ENCODE measurements around the gene PIGQ. TPM values are rescaled to one million over a fixed set of nuclear protein-coding genes. Genes with fewer than 3 reads are reported as not detected.
A peak's percentile ranks its signal among the peaks of the same experiment; 100 is the strongest.

Gene PIGQ
- total RNA-seq, 1 donor: 22.0 TPM

DNA sequence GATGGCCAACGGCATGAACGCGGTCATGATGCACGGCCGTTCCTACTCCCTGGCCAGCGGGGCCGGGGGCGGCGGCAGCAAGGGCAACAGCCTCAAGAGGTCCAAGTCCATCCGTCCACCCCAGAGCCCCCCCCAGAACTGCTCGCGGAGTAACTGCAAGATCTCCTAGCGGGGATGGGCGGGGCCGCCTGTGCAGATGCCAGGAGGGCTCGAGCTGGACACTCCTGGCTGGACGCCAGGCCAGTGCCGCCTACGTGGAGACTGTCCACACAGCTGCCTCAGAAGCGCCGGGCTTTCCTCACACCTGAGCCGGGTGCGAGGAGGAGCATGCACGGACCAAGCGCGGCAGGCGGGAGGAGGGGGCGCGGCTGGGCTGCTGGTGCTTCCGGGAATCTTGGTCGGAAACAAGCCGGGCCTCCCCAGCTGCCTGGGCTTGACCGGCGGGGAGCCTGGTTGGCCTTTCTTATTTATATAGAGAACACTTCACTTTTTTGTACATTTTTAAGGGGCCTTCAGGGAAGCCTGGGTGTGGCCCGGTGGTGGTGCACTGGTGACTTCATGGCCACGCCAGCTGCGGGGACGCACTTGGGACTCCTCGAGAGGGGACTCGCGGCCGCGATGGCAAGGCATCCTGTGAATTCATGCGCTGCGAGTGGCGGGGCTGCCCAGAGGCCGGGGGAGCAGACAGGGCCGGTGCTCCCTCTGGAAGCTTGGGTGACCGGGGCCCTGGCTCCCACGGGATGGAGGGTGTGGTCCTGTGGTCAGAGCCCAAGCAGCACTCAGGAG, 57.9 kb downstream of the PIGQ start:
- H3K4me3 ChIP-seq (ENCODE audit: low read depth, low read length): no peak overlapping the region
- DNase-seq (ENCODE audit: low read depth): peak; percentile 50
- TF ChIP-seq, protein P1, sequence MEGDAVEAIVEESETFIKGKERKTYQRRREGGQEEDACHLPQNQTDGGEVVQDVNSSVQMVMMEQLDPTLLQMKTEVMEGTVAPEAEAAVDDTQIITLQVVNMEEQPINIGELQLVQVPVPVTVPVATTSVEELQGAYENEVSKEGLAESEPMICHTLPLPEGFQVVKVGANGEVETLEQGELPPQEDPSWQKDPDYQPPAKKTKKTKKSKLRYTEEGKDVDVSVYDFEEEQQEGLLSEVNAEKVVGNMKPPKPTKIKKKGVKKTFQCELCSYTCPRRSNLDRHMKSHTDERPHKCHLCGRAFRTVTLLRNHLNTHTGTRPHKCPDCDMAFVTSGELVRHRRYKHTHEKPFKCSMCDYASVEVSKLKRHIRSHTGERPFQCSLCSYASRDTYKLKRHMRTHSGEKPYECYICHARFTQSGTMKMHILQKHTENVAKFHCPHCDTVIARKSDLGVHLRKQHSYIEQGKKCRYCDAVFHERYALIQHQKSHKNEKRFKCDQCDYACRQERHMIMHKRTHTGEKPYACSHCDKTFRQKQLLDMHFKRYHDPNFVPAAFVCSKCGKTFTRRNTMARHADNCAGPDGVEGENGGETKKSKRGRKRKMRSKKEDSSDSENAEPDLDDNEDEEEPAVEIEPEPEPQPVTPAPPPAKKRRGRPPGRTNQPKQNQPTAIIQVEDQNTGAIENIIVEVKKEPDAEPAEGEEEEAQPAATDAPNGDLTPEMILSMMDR (IDR thresholded peaks at IDR 0.05; ENCODE audit: insufficient read depth, low read depth, low read length): no peak

DNA sequence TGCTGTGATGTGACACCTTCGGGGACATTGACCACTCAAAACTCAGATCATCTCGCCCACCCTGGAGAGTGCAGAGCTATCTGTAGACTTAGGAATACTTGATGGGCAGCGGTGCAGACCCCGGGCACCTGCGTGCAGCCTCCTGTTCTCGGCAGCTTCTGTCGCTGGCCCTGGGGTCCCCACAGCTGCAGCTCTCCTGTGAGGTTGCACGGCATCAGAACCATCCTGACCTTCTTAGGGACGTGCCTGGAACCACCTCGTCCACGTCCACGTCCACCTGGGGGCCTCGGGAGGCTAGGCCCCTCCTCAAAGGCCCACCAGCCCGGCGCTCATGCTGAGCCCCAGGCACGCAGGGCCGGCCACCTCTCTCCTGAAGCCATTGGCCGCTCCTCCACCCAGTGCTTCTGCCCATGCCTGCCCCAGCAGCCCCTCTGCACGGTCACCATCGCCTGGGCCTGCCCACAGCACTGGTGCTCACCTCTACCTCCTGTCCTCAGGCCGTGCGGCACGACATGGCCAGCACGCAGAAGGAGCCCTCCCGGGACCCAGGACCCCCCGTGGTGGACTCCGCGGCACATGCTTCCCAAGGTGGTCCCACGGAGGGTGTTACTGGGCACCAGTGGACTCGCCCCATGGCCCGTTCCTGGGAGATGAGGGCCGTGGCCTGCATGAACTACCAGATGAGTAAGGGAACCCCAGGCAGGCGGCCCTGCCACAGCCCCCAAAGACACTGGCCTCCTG, 58.7 kb downstream of the PIGQ start:
- no peak for DNase-seq (ENCODE audit: low read depth)
- H3K4me3 ChIP-seq (ENCODE audit: low read depth, low read length): no peak overlapping the region
- TF ChIP-seq, protein P1 (IDR thresholded peaks at IDR 0.05; ENCODE audit: insufficient read depth, low read depth, low read length): no peak

DNA sequence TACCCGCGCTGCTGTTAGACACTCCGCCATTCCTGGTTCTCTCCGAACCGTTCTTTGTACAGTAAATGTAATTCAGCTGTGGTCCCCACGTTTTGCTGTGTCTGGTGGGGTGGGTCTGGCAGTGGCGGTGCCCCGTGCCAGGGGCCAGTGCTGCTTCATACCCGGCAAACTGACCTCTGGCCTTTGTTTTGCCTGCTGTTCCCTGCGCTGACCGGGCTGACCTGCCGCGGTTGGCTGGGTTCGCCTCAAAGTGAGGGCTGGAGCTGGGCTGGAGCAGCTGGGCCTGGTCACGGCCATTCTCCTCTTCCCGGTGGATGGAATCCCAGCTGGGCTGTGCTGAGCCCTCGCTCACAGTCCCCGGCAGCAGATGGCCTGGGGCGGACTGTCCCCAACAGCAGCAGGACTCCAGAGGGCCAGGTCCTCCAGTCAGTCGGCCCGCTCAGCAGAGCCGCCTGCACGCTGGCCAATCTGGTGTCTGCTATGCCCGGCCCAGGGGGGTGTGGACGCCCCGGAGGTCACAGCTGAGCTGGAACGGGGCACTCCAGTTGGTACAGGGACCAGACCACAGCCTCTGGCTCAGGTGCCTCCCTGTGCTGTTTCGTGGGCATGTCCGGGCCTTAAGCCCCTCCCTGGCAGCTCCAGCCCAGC, 59.5 kb downstream of the PIGQ start:
- DNase-seq (ENCODE audit: low read depth): no peak
- TF ChIP-seq, protein P1 (IDR thresholded peaks at IDR 0.05; ENCODE audit: insufficient read depth, low read depth, low read length): no peak
- no peak overlapping the region for H3K4me3 ChIP-seq (ENCODE audit: low read depth, low read length)

DNA sequence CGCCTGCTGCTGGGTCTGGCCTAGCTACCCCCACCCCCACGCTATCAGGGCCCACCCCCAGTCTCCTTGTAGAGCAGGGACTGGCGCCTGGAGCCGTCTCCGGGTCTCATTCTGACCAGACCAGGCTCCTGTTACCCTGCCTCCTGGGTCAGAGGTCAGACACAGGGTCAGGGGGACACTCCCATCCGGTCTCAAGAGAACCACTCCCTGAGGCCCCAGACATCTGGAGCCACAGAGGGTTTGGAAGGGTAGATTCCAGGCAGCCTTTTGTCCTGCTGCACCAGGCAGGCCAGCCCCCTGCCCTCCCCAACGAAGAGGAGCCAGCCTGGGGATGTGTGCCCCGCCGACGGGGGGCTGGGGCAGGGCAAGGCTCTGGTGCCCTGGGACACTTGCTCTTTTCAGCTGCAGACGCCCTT, 60.1 kb downstream of the PIGQ start:
- TF ChIP-seq, protein P1 (IDR thresholded peaks at IDR 0.05; ENCODE audit: insufficient read depth, low read depth, low read length): no peak
- DNase-seq (ENCODE audit: low read depth): peak; percentile 48
- H3K4me3 ChIP-seq (ENCODE audit: low read depth, low read length): no peak overlapping the region

DNA sequence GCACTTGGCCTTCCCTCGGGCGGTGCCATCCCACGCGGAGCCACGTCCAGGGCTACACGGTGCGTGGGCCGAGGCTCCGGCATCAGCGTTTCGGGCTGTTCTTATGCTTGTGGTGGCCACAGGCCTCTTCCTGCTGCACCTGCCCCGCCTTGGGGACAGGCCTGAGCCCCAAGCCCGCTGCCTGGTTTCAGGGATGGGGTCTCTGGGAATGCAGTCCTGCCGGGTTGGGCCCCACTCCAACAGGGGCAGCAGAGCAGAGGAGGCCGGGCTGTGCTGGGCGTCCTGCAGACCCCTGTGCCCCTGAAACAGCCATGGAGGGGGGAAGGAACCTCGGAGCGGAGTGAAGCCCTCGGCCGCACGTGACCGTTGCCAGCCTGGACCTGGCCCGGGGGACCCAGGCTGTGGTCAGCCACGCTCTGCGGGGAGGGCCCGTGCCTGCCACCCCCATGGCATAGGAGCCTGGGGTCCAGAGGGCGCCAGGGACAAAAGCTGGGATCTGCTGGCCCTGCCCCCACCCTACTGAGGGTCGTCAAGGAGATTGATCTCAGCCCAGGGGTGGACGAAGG, 60.6 kb downstream of the PIGQ start:
- no peak overlapping the region for H3K4me3 ChIP-seq (ENCODE audit: low read depth, low read length)
- no peak for DNase-seq (ENCODE audit: low read depth)
- TF ChIP-seq, protein P1 (IDR thresholded peaks at IDR 0.05; ENCODE audit: insufficient read depth, low read depth, low read length): no peak

DNA sequence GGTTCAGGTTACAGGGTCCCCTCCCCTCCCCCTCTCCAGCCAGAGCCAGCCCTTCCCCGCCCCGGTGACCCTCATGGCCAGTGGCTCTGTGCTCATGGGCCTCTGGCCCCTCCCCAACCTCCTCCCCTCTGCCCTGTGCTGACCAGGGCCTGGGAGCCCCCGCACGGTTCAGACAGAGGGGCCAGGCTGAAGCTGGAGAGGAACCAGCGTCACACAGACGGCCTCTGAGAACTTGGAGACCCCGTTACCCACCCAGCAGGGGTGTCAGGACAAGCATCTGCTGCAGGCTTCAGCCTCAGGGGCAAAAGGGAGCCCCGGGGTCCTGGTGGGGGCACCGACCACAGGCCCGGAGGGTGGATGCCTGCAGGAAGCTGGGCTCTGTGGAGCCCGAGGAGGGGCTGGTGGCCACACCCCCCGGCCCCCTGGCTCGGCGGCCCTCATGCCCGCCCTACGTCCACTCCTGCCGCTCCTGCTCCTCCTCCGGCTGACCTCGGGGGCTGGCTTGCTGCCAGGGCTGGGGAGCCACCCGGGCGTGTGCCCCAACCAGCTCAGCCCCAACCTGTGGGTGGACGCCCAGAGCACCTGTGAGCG, 61.1 kb downstream of the PIGQ start, which contains the start of gene WFIKKN1:
TSS of gene WFIKKN1 (plus strand) at position 171 of the 591 bp plus-strand sequence. CDS start at position 440, 269 bp downstream.
- TF ChIP-seq, protein P1 (IDR thresholded peaks at IDR 0.05; ENCODE audit: insufficient read depth, low read depth, low read length): no peak
- no peak for DNase-seq (ENCODE audit: low read depth)
- no peak within 1 kb of the TSS for H3K4me3 ChIP-seq (ENCODE audit: low read depth, low read length)

Measured in fibroblast of villous mesenchyme (primary cell).